ENCODE measurements around the gene MAD1L1.

The MAD1L1 gene

DNA sequence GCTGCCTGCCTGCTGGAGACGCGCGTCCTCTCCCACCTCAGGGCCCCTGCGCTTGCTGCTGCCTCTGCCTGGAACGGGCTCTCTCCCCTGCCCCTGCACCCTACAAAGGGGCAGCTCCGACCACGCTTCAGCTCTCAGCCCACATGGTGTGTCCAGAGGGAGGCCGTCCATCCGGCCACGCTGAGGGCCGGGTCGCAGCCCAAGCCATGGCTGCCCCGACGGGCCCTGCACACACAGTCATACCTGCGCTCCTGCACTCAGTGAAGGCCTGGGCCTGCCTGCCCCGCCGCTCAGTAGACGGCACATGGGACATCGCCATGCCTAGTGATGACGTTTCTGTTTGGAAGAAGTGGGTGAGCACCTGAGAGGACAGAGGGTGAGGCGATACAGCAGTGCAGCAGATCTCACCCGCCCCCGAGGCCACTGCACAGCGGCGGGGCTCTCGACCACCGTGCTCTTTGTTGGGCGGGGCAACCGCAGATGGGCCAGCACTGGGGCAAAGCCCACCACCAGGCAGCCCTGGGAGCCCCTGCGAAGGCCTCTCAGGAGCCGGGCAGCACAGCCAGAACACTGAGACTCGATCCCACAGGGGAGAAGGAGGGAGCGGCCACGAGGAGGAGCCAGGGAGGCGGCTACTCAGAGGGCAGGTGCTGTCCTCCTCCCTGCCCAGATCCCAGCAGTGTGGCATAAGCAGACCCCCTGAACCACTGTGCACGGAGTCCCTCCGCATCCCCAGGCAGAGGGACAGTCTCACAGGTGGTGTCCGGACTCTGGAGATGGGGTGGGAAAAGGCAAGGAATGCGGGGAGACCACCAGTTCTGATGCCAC lies 129.5 kb downstream of the MAD1L1 start:
- no peak for DNase-seq (ENCODE audit: low read depth)

GRCh38 chr7:2102375-2102723 lies 130.4 kb downstream of the MAD1L1 start:
- DNase-seq (ENCODE audit: low read depth): no peak

DNA sequence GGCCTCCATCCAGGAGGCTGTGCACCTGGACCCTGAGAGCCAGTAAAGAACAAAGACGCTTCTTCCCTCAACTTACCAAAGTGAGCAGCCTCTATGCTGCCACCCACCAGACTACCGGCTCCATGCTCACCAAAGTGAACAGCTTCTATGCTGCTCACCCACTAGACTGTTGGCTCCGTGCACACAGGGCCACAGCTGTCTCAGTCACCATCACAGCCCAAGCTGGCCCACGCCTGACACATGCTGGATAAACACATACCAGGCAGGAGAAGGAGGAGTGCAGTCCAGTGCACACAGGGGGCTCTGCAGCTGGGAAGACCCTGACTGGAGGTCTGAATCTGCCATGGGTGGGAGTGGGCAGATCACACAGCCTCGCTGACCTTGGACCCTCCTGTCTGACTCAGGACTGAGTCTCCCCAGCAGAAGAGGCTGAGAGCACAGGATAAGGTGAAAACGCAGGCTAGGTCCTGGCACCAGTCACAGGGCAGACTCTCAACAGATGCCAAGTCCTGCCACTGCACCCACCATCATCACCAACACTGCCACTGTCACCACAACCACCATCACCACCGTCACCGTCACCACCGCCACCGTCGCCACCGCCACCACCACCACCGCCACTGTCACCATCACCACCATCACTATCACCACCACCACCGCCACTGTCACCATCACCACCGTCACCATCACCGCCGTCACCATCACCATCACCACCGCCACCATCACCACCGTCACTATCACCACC lies 130.9 kb downstream of the MAD1L1 start:
- DNase-seq (ENCODE audit: low read depth): no peak

- DNase-seq (ENCODE audit: low read depth): no peak
Observed at GRCh38 chr7:2100278-2101208, 132.2 kb downstream of the MAD1L1 start.

GRCh38 chr7:2099048-2099957 lies 133.4 kb downstream of the MAD1L1 start:
- no peak for DNase-seq (ENCODE audit: low read depth)

DNA sequence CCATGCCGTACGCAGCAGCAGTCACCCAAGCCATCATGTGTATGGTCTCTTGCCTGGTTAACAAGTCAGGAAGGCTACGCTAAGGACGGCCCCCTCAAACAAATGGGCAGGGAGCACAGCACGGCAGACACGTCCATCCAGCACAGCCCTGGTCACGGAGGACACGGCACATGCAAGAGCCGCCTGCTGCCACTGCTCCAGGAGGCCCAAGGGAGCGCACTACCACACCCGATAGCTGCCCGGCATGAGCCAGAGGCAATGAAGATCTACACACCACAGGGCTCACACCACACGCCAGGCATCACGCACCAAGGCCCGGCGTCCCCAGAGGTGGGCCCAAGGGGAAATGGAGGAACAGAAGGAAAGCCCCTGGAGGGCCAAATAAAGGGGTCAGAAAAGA lies 134.2 kb downstream of the MAD1L1 start:
- no peak for DNase-seq (ENCODE audit: low read depth)

- no peak for DNase-seq (ENCODE audit: low read depth)
Observed at GRCh38 chr7:2098056-2098455, 134.7 kb downstream of the MAD1L1 start.

GRCh38 chr7:2097492-2097891 lies 135.3 kb downstream of the MAD1L1 start:
- DNase-seq (ENCODE audit: low read depth): no peak

DNA sequence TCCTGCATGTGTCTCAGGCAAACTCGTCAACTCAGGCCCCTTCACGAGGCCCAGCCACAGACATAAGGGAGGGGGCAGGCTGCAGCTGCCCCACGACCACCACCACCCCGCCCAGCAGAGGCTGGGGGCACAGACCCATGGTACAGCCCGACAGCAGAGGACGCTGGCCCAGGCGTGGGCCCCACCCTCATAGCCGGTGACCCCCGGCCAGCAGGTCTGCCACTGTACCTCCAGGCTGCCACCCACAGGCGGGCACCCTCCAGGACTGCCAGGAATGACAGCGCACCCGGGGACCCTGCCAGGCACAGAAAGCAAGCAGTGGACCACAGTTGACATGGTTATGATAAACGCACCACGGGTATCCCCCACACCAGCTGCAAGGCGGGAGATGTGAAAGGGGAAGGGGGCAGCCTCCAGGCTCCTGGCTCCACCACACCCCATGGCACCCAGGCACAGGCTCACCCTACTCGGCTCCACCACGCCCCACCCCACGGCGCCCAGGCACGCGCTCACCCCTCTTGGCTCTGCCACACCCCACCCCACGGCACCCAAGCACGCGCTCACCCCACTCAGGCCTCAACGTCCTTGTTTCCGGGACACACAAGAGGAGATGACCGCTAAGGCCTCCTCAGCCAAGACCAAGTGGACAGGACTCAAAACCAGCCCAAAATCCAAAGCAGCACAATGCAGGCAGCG lies 135.9 kb downstream of the MAD1L1 start:
- no peak for DNase-seq (ENCODE audit: low read depth)

DNA sequence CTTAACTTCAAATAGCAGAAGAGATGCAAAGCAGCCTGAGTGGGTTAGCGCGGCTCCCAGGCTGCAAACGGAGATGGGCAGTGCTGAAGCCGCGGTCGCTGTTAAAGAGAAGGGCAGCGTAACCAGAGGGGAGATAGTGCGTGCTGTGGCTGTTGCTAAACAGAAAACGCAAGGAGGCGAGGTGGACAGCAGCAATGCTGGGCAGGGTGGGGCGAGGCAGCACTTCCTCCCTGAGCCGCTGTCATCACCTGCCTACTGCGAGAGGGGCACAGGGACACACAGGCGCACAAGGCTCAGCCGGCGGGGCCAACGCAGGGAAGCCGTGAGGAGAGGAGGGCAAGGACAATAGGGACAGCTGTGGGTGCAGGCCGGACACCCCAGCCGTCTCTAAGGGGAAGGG lies 137.3 kb downstream of the MAD1L1 start:
- no peak for DNase-seq (ENCODE audit: low read depth)

GRCh38 chr7:2094454-2095045 lies 138.2 kb downstream of the MAD1L1 start:
- no peak for DNase-seq (ENCODE audit: low read depth)

DNA sequence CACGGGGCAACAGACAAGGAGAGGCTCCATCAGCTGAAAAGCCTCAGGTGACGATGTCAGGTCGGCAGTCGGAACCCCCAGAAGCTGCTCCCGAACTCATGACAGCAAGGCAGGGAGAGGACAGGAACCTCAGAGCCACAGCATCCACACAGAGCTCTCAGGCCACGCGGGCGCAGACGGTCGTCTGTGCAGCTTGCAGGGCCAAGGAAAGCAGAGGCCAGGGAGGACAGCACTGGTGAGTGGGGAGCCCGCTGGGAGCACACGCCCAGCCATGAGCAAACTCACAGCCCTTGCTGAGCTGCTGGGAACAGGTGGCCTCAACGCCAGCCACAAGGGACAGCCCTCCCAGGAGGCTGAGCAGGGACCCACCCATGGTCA lies 138.9 kb downstream of the MAD1L1 start:
- DNase-seq (ENCODE audit: low read depth): no peak

DNA sequence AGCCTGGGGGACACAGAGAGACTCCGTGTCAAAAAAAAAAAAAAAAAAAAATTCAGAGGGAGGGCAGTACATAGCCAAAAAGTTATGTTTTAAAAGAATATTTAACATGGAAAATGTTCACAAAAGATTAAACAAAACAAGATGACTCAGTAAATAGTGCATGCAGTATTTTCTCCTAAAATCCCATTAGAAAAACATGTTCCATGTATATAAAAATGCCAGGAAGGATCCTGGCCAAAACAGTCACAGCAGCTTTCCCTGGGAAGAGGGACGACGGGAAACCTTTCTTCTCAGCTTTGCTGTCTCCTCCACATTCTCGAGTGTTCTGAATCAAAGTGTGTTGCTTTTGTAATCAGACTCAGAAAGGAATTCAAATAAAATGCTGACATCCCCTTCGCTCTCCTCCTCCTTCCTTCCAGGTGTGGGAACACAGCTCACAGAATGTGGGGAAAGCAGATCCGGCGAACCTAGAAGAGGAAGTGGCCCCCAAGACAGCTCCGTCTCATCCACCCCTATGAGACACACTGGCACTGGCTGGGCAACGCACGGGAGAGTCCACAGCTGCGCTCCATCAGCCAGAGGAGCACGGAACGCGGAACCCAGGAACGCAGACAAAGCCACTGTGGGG lies 139.4 kb downstream of the MAD1L1 start:
- DNase-seq (ENCODE audit: low read depth): no peak

DNA sequence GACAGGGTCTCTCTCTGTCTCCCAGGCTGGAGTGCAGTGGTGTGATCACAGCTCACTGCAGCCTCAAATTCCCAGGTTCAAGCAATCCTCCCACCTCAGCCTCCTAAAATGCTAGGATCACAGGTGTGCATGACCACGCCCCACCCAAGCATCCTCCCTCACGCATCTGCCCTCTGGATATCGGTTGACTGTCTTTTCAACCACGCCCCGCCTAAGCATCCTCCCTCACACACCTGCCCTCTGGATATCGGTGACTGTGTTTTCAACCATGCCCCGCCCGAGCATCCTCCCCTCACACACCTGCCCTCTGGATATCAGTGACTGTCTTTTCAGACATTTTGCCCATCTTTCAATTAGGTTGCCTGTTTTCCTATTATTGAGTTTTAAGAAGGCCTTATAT lies 140.5 kb downstream of the MAD1L1 start:
- no peak for DNase-seq (ENCODE audit: low read depth)

GRCh38 chr7:2090526-2091520 lies 141.9 kb downstream of the MAD1L1 start:
- DNase-seq (ENCODE audit: low read depth): no peak

GRCh38 chr7:2088801-2089200 lies 143.9 kb downstream of the MAD1L1 start:
- DNase-seq (ENCODE audit: low read depth): no peak

DNA sequence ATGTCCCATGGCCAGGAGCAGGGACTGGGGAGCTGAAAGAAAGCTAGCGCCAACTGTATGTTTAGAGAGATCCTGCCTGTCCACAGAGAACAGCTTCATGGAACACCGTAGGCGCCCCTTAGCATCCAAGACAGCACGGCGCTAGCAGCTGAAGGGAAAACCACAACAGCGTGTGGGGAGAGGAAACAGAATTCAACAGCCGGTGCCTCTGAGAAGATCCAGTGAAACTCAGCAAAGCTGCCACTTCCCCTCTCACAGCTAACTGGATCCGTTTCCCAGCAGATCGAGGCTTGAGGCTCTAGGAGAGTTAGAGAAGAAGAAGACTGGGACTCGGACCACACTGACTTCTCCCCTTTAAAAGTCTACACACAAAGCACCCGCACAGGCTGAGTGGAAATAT lies 145.0 kb downstream of the MAD1L1 start:
- DNase-seq (ENCODE audit: low read depth): no peak

DNA sequence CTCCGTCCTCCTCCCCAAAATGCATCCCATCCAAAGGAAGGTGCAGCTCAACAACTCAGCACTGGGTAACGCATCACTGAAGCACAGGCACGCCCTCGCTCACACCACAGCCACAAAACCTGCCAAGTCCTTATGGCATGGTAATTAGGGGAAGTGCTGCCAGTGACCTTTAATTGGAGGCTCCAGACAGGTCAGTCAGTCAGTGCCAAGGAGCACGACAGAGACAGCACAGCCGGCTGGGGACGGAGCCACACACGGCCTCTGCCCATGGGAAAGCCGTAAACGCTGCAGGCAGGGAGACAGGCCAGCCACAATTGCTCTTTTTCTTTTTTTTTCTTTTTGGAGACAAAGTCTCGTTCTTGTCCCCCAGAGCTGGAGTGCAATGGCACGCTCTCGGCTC lies 146.5 kb downstream of the MAD1L1 start:
- no peak for DNase-seq (ENCODE audit: low read depth)

DNA sequence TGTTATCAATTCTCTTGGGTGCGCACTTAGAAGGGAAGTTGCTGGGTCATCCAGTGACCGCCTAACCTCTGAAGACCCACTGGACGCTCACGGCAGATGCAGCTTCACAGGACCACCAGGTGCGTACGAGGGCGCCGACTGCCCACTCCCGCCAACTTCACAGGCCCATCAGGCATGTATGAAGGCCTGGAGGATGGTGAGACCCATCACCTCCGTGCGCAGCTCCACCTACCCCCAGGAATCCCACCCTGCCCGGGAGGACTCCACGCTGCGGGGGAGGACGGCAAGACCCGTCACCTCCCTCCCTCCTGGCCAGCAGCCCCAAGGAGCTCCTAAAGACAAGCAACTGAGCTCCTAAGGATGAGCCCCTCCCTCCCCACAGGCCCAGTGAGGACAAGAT lies 146.9 kb downstream of the MAD1L1 start:
- DNase-seq (ENCODE audit: low read depth): no peak
